Aorta (tissue), 5 donors: Measurements from ENCODE around the gene MFNG. TPM values are rescaled to one million over a fixed set of nuclear protein-coding genes. Genes with fewer than 3 reads are reported as not detected.

Experiments
- ATAC-seq: fragments of 200-7000 bp; cut with Tn5 transposase; one replicate; pipeline ENCODE4 v1.9.1; 2022; ENCODE audit warnings: moderate library complexity; ENCODE audit not compliant: low FRiP score
- DNase-seq, 2 donors: peaks; one replicate each; pipeline ENCODE4 v3.0.0-alpha.2; 2020
- H3K27ac ChIP-seq, 2 donors: one replicate each; pipeline ENCODE4 v1.5.1; 2013; ENCODE audit warnings: low read length in 2 of 2, mild to moderate bottlenecking in 2 of 2, moderate library complexity in 2 of 2, control low read depth in 1 of 2, inconsistent platforms in 1 of 2, low read depth in 1 of 2
- H3K27me3 ChIP-seq, 2 donors: one replicate each; pipeline ENCODE4 v1.6.1; 2013; ENCODE audit warnings: control low read depth in 1 of 2, low read length in 1 of 2, mild to moderate bottlenecking in 1 of 2, moderate library complexity in 1 of 2; ENCODE audit not compliant: insufficient read depth in 2 of 2, control insufficient read depth in 1 of 2
- H3K36me3 ChIP-seq, 2 donors: one replicate each; pipeline ENCODE4 v1.6.1; 2013; ENCODE audit warnings: control low read depth in 1 of 2, low read length in 1 of 2, mild to moderate bottlenecking in 1 of 2; ENCODE audit not compliant: insufficient read depth in 2 of 2, control insufficient read depth in 1 of 2
- H3K4me1 ChIP-seq, 2 donors: one replicate each; pipeline ENCODE4 v1.6.1; 2013; ENCODE audit warnings: low read length in 2 of 2, control low read depth in 1 of 2, mild to moderate bottlenecking in 1 of 2, moderate library complexity in 1 of 2; ENCODE audit not compliant: insufficient read depth in 2 of 2, control insufficient read depth in 1 of 2
- H3K4me3 ChIP-seq, 2 donors: one replicate each; pipeline ENCODE4 v1.5.1; 2013; ENCODE audit warnings: low read length in 2 of 2, control low read depth in 1 of 2, mild to moderate bottlenecking in 1 of 2
- H3K9me3 ChIP-seq: one replicate; pipeline ENCODE4 v1.6.1; 2013; ENCODE audit warnings: mild to moderate bottlenecking, low read length; ENCODE audit not compliant: control insufficient read depth
- WGBS, 2 donors: extraction: QIAGEN DNeasy Blood & Tissue Kit; methylation state at CpG; one replicate each; pipeline ENCODE4 v1.1.7; 2013; 5-methylcytosine and 5-hydroxymethylcytosine counted together
- intact Hi-C, 2 donors: fragments of 100-400 bp; cut with DNase I; formaldehyde crosslinking; loops; one replicate each; pipeline versions ENCODE4 v1.14.2 to v1.15.0; 2022
- polyA plus RNA-seq, 2 donors: library from polyadenylated mRNA; stranded (reverse); fragments of 200-250 nt; gene quantifications; one replicate each; pipeline ENCODE4 v1.2.3, GENCODE V29; 2013
- total RNA-seq, 2 donors: library from RNA; stranded (reverse); fragmentation: NEBNext Ultra II Directional; extraction: Animal tissue kit (Norgen Biotek cat#: 25700); gene quantifications; one replicate each; pipeline ENCODE4 v1.2.1, GENCODE V29; 2021
- donor health status: healthy with polysubstance abuse.
- donor health status: Bipolar disorder and iron deficiency.
- donor health status: DM: no; HTN: no; CAD: no.
- donor health status: DM: no; HTN: no; CAD: no.
- donor health status: DM: yes; HTN: yes; CAD: no.

Gene MFNG
- total and polyA plus RNA-seq, 4 donors = 6.7 to 35.4 (median 17.4) TPM

DNA sequence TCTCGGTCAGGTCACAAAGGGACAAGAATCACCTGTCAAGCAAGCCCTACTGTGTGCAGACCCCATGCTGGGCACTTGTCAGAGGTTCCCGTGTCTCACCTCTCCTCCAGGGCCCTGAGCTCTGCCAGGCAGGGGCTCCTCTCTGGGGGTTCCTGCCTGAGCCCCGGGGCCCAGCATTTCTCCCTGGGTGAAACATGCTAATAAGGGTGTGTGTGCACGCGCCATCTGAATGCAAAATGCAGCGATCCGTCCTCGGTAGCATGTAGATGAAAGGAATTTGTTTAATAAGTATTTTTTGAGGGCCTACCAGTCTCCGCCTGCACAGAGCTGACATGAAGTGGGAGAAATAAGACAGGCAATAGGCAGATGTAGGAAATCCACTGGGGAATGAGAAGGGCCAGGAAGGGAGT, 64.7 kb downstream of the MFNG start:
- no peak overlapping the region for H3K4me3 ChIP-seq
- H3K27ac ChIP-seq = no peak overlapping the region
- 76 to 84% methylated on average over 9 of the region's 9 CpGs for WGBS, 2 donors
- H3K4me1 ChIP-seq = no peaks in the 10 kb centered on the region
- intact Hi-C loops = no loop called here
- H3K36me3 ChIP-seq = no peaks in the 10 kb centered on the region
- no peaks in the 10 kb centered on the region for H3K9me3 ChIP-seq
- H3K27me3 ChIP-seq = no peaks in the 10 kb centered on the region
- DNase-seq (no peak), ATAC-seq (no peak)

- no peak for DNase-seq
- H3K4me3 ChIP-seq = no peak overlapping the region
- intact Hi-C loops = no loop called here
- ATAC-seq = no peak
- WGBS, 2 donors = 40 to 47% methylated on average over 18 of the region's 18 CpGs
- no peaks in the 10 kb centered on the region for H3K9me3 ChIP-seq
- H3K27me3 ChIP-seq = no peaks in the 10 kb centered on the region
- H3K36me3 ChIP-seq = no peaks in the 10 kb centered on the region
- H3K4me1 ChIP-seq = no peaks in the 10 kb centered on the region
- no peak overlapping the region for H3K27ac ChIP-seq
These were observed 65.3 kb downstream of the MFNG start for GRCh38 chr22:37420686-37421467.

DNA sequence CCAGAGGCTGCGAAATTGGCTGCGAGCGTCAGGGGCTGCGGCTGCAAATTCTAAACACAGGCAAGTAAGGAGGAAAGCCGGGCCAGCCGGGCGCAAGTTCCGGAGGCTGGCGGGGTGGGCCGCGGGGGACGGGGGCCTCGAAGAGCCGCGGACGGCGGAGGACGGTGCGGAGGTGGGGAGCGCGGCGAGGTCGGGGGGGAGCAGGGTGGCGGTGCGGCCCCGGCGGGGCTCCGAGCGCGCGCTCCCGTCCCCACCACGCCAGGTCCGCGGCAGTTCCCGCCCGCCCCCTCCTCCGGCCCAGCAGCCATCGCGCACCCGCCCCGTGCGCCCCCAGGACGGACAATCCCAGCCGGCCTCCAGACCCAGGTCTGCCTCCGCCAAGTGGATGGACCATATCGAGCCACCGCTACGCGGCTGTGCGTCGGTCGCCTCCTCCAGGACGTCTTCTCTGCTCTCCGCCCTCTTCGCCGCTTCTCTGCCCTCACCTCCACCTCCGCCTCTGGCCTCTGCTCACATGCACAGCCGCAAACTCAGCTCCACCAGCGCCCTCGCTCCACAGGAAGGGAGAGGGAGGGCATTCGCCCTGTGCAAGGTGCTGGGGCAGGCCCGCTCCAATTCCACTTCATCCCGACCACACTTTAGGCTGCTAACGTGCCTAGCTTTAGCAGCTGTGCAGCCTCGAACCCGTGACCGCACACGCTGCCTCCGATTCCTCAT, 66.1 kb downstream of the MFNG start:
- intact Hi-C loops = no loop called here
- H3K27ac ChIP-seq = no peak overlapping the region
- 2% methylated on average over 30 to 70 of the region's 70 CpGs for WGBS, 2 donors
- no peaks in the 10 kb centered on the region for H3K27me3 ChIP-seq
- H3K36me3 ChIP-seq = no peaks in the 10 kb centered on the region
- no peak overlapping the region for H3K4me3 ChIP-seq
- H3K4me1 ChIP-seq = no peaks in the 10 kb centered on the region
- no peaks in the 10 kb centered on the region for H3K9me3 ChIP-seq
- ATAC-seq = no peak
- DNase-seq = no peak

DNA sequence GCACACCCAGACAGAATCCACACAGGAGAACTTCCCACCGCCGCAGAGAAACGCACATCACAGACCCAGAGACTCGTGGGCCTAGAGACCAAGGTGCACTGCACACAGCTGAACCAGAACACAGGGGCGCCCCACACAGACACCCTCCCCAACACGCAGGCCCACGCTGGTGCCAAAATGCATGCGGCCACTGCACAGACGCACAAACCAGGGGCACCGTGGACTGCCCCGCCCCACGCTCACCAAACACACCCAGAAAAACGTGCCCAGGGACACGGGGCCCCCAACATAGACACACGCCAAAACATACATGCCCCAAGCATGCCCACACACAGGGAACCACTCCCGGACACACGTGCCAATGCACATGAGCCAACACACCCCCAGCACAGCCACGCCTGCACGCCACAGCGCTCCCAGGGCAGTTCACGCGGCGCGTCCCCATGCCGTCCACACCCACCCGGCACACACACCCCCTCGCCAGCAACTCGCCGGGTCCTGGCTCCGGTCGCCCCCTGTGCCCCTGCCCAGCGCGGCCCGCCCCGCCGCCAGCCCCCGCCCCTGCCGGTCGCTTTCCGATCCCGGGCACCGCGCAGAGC, 66.7 kb downstream of the MFNG start:
- Histone ChIP-seq H3K27me3 (no peaks in the 10 kb centered on the region), H3K4me1 (no peaks in the 10 kb centered on the region), H3K9me3 (no peaks in the 10 kb centered on the region), H3K4me3 (no peak overlapping the region), H3K36me3 (no peaks in the 10 kb centered on the region), H3K27ac (no peak overlapping the region)
- whole genome bisulfite sequencing, 2 donors = 8 to 13% methylated on average over 29 to 43 of the region's 43 CpGs
- ATAC-seq (no peak), DNase-seq (no peak)
- intact Hi-C loops = no loop called here

Other genes with a start within 250 kb of the MFNG start
- gene RAC2, start 242.1 kb downstream of the MFNG start, total RNA-seq = 10 to 100 TPM; 16.8 to 19.8 TPM
- gene RAC2, start 242.1 kb downstream of the MFNG start, polyA plus RNA-seq = 10 to 100 TPM in 1 of 2 donors, 1 to 10 TPM in 1; 3.6 to 14.5 TPM
- gene CYTH4, start 203.9 kb downstream of the MFNG start, total RNA-seq = 10 to 100 TPM; 28.2 to 68.7 TPM
- 10 to 100 TPM in 1 of 2 donors, 1 to 10 TPM in 1; 4.5 to 15.9 TPM for gene CYTH4, start 203.9 kb downstream of the MFNG start, polyA plus RNA-seq
- gene ELFN2, start 58.9 kb downstream of the MFNG start, total RNA-seq = under 1 TPM; 0.06 to 0.24 TPM
- gene ELFN2, start 58.9 kb downstream of the MFNG start, polyA plus RNA-seq = not detected
- 10 to 100 TPM; 10.1 to 24.9 TPM for gene CARD10, start 33.0 kb upstream of the MFNG start, total RNA-seq
- gene CARD10, start 33.0 kb upstream of the MFNG start, polyA plus RNA-seq = 1 to 10 TPM; 2.2 to 8.8 TPM
- 10 to 100 TPM; 69.1 to 76.3 TPM for gene CDC42EP1, start 74.1 kb upstream of the MFNG start, total RNA-seq
- gene CDC42EP1, start 74.1 kb upstream of the MFNG start, polyA plus RNA-seq = 10 to 100 TPM; 26.0 to 44.6 TPM
- gene LGALS2, start 93.7 kb upstream of the MFNG start, total RNA-seq = 1 to 10 TPM in 1 of 2 donors, not detected in 1; 2.1 TPM
- 10 to 100 TPM in 1 of 2 donors, not detected in 1; 22.8 TPM for gene LGALS2, start 93.7 kb upstream of the MFNG start, polyA plus RNA-seq
- gene GGA1, start 122.5 kb upstream of the MFNG start, total RNA-seq = 10 to 100 TPM; 35.7 to 62.7 TPM
- gene GGA1, start 122.5 kb upstream of the MFNG start, polyA plus RNA-seq = 10 to 100 TPM; 14.4 to 68.7 TPM
- 10 to 100 TPM in 1 of 2 donors, 1 to 10 TPM in 1; 7.2 to 18.2 TPM for gene SH3BP1, start 153.3 kb upstream of the MFNG start, total RNA-seq
- 10 to 100 TPM in 1 of 2 donors, 1 to 10 TPM in 1; 3.5 to 14.8 TPM for gene SH3BP1, start 153.3 kb upstream of the MFNG start, polyA plus RNA-seq
- 1 to 10 TPM; 4.0 to 5.5 TPM for gene PDXP, start 172.3 kb upstream of the MFNG start, total RNA-seq
- 10 to 100 TPM in 1 of 2 donors, 1 to 10 TPM in 1; 4.7 to 16.2 TPM for gene PDXP, start 172.3 kb upstream of the MFNG start, polyA plus RNA-seq
- 1,000 to 10,000 TPM; 1,050 to 1,178 TPM for gene LGALS1, start 189.3 kb upstream of the MFNG start, total RNA-seq
- 1,000 to 10,000 TPM; 1,845 to 3,139 TPM for gene LGALS1, start 189.3 kb upstream of the MFNG start, polyA plus RNA-seq
- gene NOL12, start 200.0 kb upstream of the MFNG start, total RNA-seq = 10 to 100 TPM; 11.1 to 15.4 TPM
- 10 to 100 TPM; 13.0 to 19.0 TPM for gene NOL12, start 200.0 kb upstream of the MFNG start, polyA plus RNA-seq
- 100 to 1,000 TPM in 1 of 2 donors, 10 to 100 TPM in 1; 86.0 to 113 TPM for gene TRIOBP, start 210.7 kb upstream of the MFNG start, total RNA-seq
- gene TRIOBP, start 210.7 kb upstream of the MFNG start, polyA plus RNA-seq = 10 to 100 TPM; 26.9 to 59.1 TPM